ENCODE results near the gene PID1. TPM values are rescaled to one million over a fixed set of nuclear protein-coding genes. Genes with fewer than 3 reads are reported as not detected.

The PID1 gene
- total RNA-seq, 6 experiments from 2014 or later, result 28.5 to 95.4 (median 65.3) TPM

GRCh38 chr2:229269146-229269545, 1.9 kb downstream of the PID1 start:
- 19% methylated on average over 6 of the region's 8 CpGs for WGBS (ENCODE audit: insufficient coverage, low coverage, low lambda C conversion rate, missing lambda C conversion rate)
- ATAC-seq (no peak), DNase-seq (no peak)
- Histone ChIP-seq H3K9me3 (no peaks in the 10 kb centered on the region), H3K4me3 (peak overlapping the region; percentile 56 to 95 (median 84)), H3K4me1 (peaks cover 0 to 42% (median 6%) of the 10 kb centered on the region in 4 donors), H3K36me3 (no peaks in the 10 kb centered on the region), H3K27me3 (no peaks in the 10 kb centered on the region), H3K27ac (peak overlapping the region; percentile 71 to 96 (median 86))
- intact Hi-C loops (cut with DNase I), result no loop called here
- TF ChIP-seq, protein P1, sequence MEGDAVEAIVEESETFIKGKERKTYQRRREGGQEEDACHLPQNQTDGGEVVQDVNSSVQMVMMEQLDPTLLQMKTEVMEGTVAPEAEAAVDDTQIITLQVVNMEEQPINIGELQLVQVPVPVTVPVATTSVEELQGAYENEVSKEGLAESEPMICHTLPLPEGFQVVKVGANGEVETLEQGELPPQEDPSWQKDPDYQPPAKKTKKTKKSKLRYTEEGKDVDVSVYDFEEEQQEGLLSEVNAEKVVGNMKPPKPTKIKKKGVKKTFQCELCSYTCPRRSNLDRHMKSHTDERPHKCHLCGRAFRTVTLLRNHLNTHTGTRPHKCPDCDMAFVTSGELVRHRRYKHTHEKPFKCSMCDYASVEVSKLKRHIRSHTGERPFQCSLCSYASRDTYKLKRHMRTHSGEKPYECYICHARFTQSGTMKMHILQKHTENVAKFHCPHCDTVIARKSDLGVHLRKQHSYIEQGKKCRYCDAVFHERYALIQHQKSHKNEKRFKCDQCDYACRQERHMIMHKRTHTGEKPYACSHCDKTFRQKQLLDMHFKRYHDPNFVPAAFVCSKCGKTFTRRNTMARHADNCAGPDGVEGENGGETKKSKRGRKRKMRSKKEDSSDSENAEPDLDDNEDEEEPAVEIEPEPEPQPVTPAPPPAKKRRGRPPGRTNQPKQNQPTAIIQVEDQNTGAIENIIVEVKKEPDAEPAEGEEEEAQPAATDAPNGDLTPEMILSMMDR (IDR thresholded peaks at IDR 0.05), result peak in 1 of 4 donors; percentile 8
- no peak for TF ChIP-seq POLR2A (IDR thresholded peaks at IDR 0.05)

DNA sequence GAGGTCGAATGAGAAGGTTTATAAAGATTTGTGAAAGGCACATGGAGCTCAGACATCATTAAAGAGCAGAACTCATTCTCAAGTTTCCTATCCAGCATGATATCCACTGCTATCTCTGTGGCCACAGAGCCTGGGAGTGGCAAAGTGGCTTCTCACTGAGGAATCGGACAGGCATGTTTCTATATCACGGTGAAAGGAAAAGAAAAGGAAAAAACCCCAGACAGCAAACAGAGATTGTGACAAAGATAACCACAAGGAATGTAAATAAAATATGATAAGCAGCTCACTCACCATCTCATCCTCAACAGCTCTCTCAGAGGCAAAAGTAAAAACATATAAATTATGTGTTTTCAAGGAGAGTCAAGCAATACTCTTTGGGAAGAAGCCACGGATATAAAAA, 2.5 kb downstream of the PID1 start:
- H3K27me3 ChIP-seq, result no peaks in the 10 kb centered on the region
- peak overlapping the region; percentile 56 to 95 (median 84) for H3K4me3 ChIP-seq
- peaks cover 0 to 44% (median 6%) of the 10 kb centered on the region in 4 donors for H3K4me1 ChIP-seq
- TF ChIP-seq, protein P1 (IDR thresholded peaks at IDR 0.05), result no peak
- H3K36me3 ChIP-seq, result peaks cover 0 to 2% (median 0%) of the 10 kb centered on the region in 4 donors
- H3K9me3 ChIP-seq, result no peaks in the 10 kb centered on the region
- WGBS (ENCODE audit: insufficient coverage, low coverage, low lambda C conversion rate, missing lambda C conversion rate), result 12% methylated on average over 4 of the region's 4 CpGs
- H3K27ac ChIP-seq, result peak overlapping the region; percentile 71 to 96 (median 86)
- ATAC-seq (peak in 1 of 4 donors; percentile 6), DNase-seq (no peak)
- intact Hi-C loops (cut with DNase I), result no loop called here

DNA sequence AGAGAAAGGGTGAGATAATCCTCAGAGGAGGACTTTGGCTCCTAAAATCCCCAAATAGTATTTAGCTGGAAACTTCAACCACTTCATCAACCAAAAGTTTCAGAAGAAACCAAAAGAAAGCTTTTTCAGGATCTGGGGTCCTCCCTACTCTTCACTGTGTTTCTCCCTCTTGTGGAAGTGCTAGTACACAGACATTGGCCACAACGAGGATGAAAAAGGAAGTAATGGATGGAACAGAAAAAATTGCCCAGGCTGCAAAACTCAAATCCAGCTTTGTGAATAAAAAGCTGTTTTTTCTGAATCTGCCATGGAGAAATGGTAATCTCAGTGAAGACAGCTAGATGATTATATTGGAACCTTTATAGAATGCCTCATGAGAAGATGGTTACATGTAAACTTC, 4.0 kb downstream of the PID1 start:
- WGBS (ENCODE audit: insufficient coverage, low coverage, low lambda C conversion rate, missing lambda C conversion rate), result 6% methylated on average over 1 of the region's 1 CpG
- no peak for TF ChIP-seq POLR2A (IDR thresholded peaks at IDR 0.05)
- TF ChIP-seq, protein P1 (IDR thresholded peaks at IDR 0.05), result peak in 2 of 4 donors; percentile 14 to 15
- peaks cover 0 to 4% (median 1%) of the 10 kb centered on the region in 4 donors for H3K36me3 ChIP-seq
- DNase-seq (no peak), ATAC-seq (peak in 1 of 4 donors; percentile 0)
- no peaks in the 10 kb centered on the region for H3K27me3 ChIP-seq
- intact Hi-C loops (cut with DNase I), result no loop called here
- H3K4me3 ChIP-seq, result peak overlapping the region in 2 of 3 donors; percentile 25 to 95
- H3K27ac ChIP-seq, result peak overlapping the region; percentile 74 to 96 (median 86)
- peaks cover 0 to 54% (median 6%) of the 10 kb centered on the region in 4 donors for H3K4me1 ChIP-seq
- H3K9me3 ChIP-seq, result no peaks in the 10 kb centered on the region

GRCh38 chr2:229265727-229266126, 5.4 kb downstream of the PID1 start:
- 28% methylated on average over 4 of the region's 4 CpGs for WGBS (ENCODE audit: insufficient coverage, low coverage, low lambda C conversion rate, missing lambda C conversion rate)
- peak in 1 of 3 donors; percentile 70 for DNase-seq
- TF ChIP-seq, protein P1 (IDR thresholded peaks at IDR 0.05), result no peak
- peak; percentile 32 for TF ChIP-seq POLR2A (IDR thresholded peaks at IDR 0.05)
- Histone ChIP-seq H3K27ac (peak overlapping the region; percentile 74 to 96 (median 86)), H3K36me3 (peaks cover 0 to 8% (median 3%) of the 10 kb centered on the region in 4 donors), H3K27me3 (no peaks in the 10 kb centered on the region), H3K4me3 (peak overlapping the region in 2 of 3 donors; percentile 25 to 33), H3K9me3 (no peaks in the 10 kb centered on the region), H3K4me1 (peaks cover 0 to 54% (median 6%) of the 10 kb centered on the region in 4 donors)
- peak; percentile 53 to 88 (median 72) for ATAC-seq
- intact Hi-C loops (cut with DNase I), result no loop called here

Data from right lobe of liver (tissue), 6 donors.